HG03571 (cell line): ENCODE results near the gene RPS6KL1.

Source experiments
- ATAC-seq: cut with Tn5 transposase; IDR thresholded peaks from one replicate; pipeline ENCODE4 v1.9.1; 2021; ENCODE audit not compliant: unreplicated experiment

RPS6KL1 gene

DNA sequence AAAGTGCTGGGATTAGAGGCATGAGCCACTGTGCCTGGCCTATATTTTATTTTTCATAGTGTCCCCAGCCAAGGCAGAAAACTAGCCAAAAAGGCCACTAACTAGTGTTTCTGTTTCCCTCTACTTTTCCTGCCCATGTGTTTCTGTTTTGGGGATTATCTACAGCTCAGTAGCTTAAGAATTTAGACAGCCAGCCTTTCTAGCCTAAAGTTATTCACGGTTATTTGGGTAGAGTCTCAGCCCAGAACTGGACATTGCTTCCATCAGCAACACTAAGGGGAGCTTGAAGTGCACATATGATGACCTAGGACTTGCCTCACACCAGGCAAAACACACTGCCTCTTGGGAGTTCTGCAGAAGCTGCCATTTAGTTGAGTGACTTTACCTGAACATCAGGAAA, 65.0 kb downstream of the RPS6KL1 start:
- ATAC-seq: no peak

DNA sequence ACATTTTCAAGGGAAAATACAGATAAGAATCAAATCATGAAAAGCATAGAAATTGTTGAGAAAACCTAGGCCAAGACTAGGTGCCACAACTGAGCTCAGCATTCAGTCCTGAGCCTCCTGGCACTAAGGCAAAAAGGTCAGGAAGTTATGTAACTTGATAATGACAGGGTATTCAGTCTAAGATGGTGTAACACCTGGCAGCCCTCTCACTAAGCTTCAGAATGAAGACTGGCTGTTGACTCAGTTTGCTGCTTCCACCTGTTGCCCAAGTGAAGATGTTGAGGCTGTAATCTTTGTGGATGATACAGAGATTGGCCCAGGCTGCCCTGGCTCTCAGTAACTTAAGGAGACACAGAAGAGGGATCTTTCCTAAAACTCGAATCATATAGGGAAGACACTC, 66.7 kb downstream of the RPS6KL1 start:
- ATAC-seq: no peak

DNA sequence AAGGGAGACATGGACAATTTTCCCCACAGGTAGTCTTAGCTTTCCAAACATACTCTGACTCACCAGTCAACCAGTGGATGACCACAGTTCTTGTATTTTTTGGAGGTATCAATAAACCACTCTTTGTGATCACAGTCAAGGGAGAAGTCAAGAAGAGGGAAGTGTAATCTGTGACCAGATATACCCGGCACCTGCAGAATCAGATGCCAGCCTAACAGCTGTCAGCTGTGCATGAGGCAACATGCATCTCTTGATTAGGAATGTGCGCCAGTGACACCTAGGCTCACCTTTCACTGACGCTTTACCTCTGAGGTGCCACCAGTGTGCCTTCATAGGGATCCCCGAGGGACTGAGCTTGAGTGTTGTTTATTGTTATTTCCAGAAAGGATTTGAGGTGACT, 67.1 kb downstream of the RPS6KL1 start:
- no peak for ATAC-seq

DNA sequence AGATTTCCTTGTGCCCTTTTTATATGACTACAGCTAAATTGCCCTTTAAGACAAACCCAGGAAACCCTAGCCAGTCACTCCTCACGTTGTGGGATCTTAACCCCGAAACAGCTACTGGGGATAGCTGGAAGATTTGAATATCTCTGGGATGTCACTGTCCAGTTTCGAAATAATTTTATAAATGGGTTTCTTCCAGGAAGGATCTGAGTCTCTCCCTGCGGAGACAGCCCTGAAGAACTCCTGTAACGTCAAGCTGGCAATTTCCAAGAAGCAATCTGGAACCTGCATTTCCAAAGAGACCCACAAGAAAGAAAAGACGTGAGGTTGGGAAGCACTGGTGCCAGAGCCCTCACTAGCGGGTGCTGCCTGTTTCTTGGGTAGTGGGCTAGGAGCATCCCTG, 68.0 kb downstream of the RPS6KL1 start:
- ATAC-seq: no peak
